ENCODE results near the gene PSMD12.

DNA sequence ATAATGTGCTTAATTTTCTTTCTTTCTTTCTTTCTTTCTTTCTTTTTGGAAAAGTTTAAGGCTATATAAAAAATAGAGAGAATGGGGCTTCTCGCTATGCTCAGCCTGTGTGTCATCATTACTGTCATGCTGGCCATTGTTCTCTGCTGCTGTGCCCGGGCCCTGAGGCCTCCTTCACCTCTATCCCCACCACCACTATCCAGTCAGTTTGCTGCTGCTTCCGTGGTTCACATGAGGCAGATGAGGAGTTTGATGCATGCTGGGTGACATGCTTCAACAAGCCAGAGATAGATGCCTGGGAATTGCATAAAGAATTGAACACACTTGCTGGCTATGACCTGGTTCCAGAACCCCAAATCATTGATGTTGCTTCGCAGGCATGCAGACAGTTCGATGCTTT lies 47.0 kb upstream of the PSMD12 start:
- TF ChIP-seq LEF1 (IDR thresholded peaks at IDR 0.05; ENCODE audit: borderline replicate concordance) = no peak
- TF ChIP-seq BHLHE40 (IDR thresholded peaks at IDR 0.05; ENCODE audit: borderline replicate concordance) = no peak
- TF ChIP-seq CTBP1 (IDR thresholded peaks at IDR 0.05; ENCODE audit: borderline replicate concordance) = no peak
- TF ChIP-seq SP1 (IDR thresholded peaks at IDR 0.05) = no peak
- TF ChIP-seq FOXA1 (IDR thresholded peaks at IDR 0.05) = no peak
- no peak for TF ChIP-seq ELF4 (IDR thresholded peaks at IDR 0.05)
- TF ChIP-seq, protein P1, sequence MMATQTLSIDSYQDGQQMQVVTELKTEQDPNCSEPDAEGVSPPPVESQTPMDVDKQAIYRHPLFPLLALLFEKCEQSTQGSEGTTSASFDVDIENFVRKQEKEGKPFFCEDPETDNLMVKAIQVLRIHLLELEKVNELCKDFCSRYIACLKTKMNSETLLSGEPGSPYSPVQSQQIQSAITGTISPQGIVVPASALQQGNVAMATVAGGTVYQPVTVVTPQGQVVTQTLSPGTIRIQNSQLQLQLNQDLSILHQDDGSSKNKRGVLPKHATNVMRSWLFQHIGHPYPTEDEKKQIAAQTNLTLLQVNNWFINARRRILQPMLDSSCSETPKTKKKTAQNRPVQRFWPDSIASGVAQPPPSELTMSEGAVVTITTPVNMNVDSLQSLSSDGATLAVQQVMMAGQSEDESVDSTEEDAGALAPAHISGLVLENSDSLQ (IDR thresholded peaks at IDR 0.05) = no peak
- no peak for TF ChIP-seq NFRKB (IDR thresholded peaks at IDR 0.05)
- no peak for TF ChIP-seq TARDBP (IDR thresholded peaks at IDR 0.05)
- no peak for TF ChIP-seq ARNT (IDR thresholded peaks at IDR 0.05)
- TF ChIP-seq HDGF (IDR thresholded peaks at IDR 0.05; ENCODE audit: borderline replicate concordance) = no peak
- TF ChIP-seq FOXM1 (IDR thresholded peaks at IDR 0.05; ENCODE audit: borderline replicate concordance) = no peak
- TF ChIP-seq SUZ12 (IDR thresholded peaks at IDR 0.05) = no peak
